Measurements from ENCODE around the gene GDI2. TPM values are rescaled to one million over a fixed set of nuclear protein-coding genes. Genes with fewer than 3 reads are reported as not detected.
"Not testable (repeated sequence)": the region's sequence is repeated elsewhere in the genome, so short reads cannot be mapped to it uniquely, and the experiment has no call there.

Gene GDI2
- total RNA-seq, 2 donors from 2014 or later, result 151 to 153 TPM

DNA sequence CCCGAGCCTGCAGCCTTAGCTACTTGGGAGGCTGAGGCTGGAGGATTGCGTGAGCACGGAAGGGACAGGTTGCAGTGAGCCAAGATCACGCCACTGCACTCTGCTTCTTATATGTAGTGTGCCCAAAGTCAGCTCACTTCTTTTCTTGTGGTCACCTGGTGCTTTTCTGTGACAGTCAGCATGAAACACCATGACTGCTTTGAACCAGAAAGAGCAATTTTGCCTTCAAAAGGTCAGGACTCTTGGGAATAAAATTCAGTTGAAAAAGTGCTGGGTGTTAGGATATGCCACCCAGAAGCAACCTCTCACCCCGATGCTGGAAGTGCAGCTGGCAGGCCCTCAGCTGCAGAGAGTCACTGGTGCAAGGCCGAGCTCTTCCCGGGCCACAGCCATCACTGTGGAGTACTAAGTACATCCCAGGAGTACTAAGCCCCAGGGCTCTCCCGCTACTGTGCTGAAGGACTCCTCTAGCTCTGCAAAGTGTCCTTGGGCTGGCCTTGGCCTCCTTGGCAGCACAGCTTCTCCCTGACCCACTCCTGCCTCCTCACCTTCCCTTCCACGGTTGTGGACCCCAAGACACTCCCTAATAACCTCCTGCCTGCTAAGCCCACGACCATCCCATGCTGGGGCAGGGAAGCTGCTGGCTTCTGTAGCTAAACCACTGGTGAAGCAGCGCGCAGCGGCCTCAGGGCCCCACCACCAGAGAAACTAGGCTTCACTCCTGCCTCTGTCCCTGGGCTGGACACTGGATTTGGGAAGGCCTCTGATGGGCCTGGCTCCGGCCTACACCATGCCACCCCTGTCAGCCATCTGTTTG is 17.6 kb upstream of the GDI2 start:
- intact Hi-C loops (cut with DNase I), result no loop called here
- no peak for DNase-seq (ENCODE audit: low spot score)

- no peak for DNase-seq (ENCODE audit: low spot score)
- intact Hi-C loops (cut with DNase I), result no loop called here
Measured at GRCh38 chr10:5829267-5829666, 16.0 kb upstream of the GDI2 start.

DNA sequence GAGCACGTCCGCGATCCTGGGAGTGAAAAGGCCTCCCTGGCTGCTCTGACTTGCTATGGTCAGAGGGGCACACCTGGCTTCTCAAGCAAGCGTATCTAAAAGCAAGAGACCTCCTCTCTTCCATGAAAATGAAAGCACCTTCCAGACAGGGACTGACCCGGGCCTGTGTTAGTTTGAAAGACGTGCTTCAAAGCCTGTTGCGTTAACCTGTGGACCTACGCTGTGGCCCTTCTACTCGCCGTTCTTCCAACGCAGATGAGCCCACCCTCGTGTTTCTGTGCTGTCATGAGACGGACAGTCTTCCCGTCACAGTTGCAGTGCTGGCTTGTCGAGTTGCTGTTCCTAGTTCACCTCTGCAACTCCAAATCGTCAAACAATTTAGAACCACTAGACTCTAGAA is 15.5 kb upstream of the GDI2 start:
- DNase-seq (ENCODE audit: low spot score), result no peak
- intact Hi-C loops (cut with DNase I), result no loop called here

- DNase-seq (ENCODE audit: low spot score), result no peak
- intact Hi-C loops (cut with DNase I), result no loop called here
Measured at GRCh38 chr10:5827841-5828240, 14.6 kb upstream of the GDI2 start.

DNA sequence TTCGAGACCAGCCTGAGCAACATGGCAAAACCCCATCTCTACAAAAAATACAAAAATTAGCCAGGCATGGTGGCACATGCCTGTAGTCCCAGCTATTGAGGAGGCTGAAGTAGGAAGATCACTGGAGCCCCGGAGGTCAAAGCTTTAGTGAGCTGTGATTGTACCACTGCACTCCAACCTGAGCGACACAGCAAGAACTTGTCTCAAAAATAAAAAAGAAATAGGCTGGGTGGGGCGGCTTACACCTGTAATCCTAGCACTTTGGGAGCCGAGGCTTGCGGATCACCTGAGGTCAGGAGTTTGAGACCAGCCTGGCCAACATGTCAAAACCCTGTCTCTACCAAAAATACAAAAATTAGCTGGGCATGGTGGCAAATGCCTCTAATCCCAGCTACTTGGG is 13.3 kb upstream of the GDI2 start:
- intact Hi-C loops (cut with DNase I), result not testable (repeated sequence)

GRCh38 chr10:5818894-5819293 is 5.7 kb upstream of the GDI2 start:
- intact Hi-C loops (cut with DNase I), result loop anchor here (5.0 to 10.0 kb wide), 2 partner anchors 53 to 56 kb away; no protein-coding TSS in a partner anchor
- DNase-seq (ENCODE audit: low spot score), result no peak

More for the DNA sequence above, 13.3 kb upstream of the GDI2 start:
- not testable (repeated sequence) for DNase-seq (ENCODE audit: low spot score)

- no peak for DNase-seq (ENCODE audit: low spot score)
- intact Hi-C loops (cut with DNase I), result loop anchor here (5.0 to 10.0 kb wide), 2 partner anchors 54 to 57 kb away; no protein-coding TSS in a partner anchor
Measured at GRCh38 chr10:5818048-5818331, 4.8 kb upstream of the GDI2 start.

DNA sequence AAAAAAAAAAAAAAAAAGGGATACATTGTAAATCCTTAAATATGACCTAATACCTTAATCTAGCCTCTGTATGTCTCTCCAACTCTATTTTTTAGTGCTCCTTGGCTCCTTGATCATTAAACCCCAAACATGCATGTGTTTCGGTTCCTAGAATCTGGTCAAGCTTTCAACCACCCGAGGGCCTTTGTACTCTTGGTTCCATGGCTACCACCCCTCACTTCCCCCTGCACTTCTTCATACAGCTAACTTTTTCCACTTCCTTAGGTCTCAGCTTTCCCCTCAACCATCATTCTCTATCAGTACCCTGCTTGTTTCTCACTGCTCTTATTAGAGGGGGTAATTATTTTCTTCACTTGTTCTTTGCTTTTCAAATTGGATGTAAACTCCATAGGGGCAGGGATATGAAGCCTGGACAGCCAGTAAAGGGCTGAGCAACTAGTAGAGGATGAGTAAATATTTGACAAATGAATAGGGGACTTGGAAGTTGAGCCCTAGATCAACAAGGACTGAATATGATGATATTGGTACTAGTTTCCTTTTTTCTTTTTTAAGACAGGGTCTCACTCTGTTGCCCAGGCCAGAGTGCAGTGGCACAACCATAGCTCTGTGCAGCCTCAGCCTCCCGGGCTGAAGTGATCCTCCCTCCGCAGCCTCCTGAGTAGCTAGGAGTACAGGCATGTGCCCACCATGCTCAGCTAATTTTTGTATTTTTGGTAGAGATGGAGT is 4.3 kb upstream of the GDI2 start:
- intact Hi-C loops (cut with DNase I), result loop anchor here (5.0 to 10.0 kb wide), 2 partner anchors 55 to 57 kb away; no protein-coding TSS in a partner anchor

GRCh38 chr10:5816170-5816569 is 2.9 kb upstream of the GDI2 start:
- intact Hi-C loops (cut with DNase I), result loop anchor here (5.0 to 10.0 kb wide), 2 partner anchors 56 to 59 kb away; no protein-coding TSS in a partner anchor
- no peak for DNase-seq (ENCODE audit: low spot score)

More for the DNA sequence above, 4.3 kb upstream of the GDI2 start:
- no peak for DNase-seq (ENCODE audit: low spot score)

- intact Hi-C loops (cut with DNase I), result loop anchor here (5.0 to 10.0 kb wide), 2 partner anchors 58 to 60 kb away; no protein-coding TSS in a partner anchor
- DNase-seq (ENCODE audit: low spot score), result no peak
Measured at GRCh38 chr10:5814110-5815107, 1.2 kb upstream of the GDI2 start.

DNA sequence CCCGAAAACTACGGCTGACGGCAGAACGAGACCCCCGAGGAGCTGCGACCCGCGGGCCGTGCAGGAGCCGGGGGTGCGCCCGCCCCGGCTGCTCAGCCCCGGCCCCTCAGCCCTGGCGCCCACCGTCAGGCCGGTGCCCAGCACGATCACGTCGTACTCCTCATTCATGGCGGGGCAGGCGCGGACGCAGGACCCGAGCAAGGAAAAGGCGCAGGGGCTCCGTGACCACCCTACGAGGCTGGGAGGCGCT is 218 bp downstream of the GDI2 start:
- no peak for DNase-seq (ENCODE audit: low spot score)
- intact Hi-C loops (cut with DNase I), result loop anchor here in 1 of 2 donors (10.0 kb wide), 1 partner anchor 62 kb away; no protein-coding TSS in a partner anchor

DNA sequence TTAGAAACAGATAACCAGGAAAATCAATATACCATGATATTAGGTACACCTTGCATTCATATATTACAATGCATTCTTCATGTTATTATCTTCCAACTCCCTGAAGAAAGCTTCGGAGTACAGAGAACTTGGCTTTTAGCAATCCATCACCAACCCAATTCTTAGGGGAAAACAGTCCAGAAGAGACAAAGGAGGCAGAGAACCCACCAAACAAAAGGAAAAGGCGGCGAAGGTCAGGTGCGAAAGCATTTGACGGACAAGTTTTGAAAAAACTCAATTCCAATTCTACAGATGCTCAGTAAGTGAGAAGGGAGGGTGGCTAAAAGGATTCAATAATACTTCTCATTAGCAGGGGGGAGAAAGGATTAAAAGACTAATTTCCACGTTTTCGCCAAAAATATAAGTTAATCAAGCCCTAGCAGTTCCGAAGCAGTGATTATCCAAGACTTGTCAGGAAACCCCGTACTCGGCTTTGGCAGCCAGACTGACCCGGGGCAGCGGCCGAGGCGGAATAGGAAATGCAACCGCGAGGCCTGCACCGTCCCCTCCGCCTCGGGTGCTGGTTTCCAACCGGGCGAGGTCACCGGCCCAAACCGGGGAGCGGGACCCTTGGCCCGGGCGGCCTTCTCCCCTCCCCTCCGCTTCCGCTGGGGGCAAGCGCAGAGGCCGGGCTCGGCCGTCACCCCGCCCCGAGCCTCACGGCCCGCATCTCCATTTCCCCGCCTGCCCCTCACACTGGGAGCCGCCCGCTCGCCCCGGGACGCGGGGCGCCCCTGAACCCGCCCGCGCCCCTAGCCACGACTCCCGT is 747 bp downstream of the GDI2 start:
- peak; percentile 87 for DNase-seq (ENCODE audit: low spot score)
- intact Hi-C loops (cut with DNase I), result loop anchor here in 1 of 2 donors (10.0 kb wide), 1 partner anchor 62 kb away; no protein-coding TSS in a partner anchor

- no peak for DNase-seq (ENCODE audit: low spot score)
- intact Hi-C loops (cut with DNase I), result loop anchor here in 1 of 2 donors (10.0 kb wide), 1 partner anchor 63 kb away; no protein-coding TSS in a partner anchor
Measured at GRCh38 chr10:5811387-5811821, 1.8 kb downstream of the GDI2 start.

- DNase-seq (ENCODE audit: low spot score), result no peak
- intact Hi-C loops (cut with DNase I), result loop anchor here in 1 of 2 donors (10.0 kb wide), 1 partner anchor 65 kb away; no protein-coding TSS in a partner anchor
Measured at GRCh38 chr10:5810225-5810624, 3.0 kb downstream of the GDI2 start.

- intact Hi-C loops (cut with DNase I), result loop anchor here in 1 of 2 donors (10.0 kb wide), 1 partner anchor 65 kb away; no protein-coding TSS in a partner anchor
- DNase-seq (ENCODE audit: low spot score), result no peak
Measured at GRCh38 chr10:5809527-5810154, 3.6 kb downstream of the GDI2 start.

DNA sequence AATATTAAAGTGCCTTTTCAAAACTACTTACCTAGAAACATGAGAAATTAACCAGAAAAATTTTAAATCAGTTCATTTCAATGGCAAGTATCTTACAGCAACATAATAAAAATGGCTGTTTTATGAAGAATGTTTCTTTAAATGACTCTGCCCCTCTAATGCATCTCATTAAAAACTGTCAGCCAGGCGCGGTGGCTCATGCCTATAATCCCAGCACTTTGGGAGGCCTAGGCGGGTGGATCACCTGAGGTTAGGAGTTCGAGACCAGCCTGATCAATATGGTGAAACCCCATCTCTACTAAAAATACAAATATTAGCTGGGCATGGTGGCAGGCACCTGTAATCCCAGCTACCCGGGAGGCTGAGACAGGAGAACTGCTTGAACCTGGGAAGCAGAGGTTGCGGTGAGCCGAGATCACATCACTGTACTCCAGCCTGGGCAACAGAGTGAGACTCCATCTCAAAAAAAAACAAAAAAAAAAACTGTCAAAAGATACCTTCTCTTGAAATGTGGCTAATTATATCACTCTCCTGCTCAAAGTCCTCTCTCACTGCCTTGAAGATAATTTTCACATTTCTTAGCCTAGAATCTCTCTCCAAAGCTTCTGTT is 4.3 kb downstream of the GDI2 start:
- intact Hi-C loops (cut with DNase I); DNase-seq (ENCODE audit: low spot score): not testable (repeated sequence)

DNA sequence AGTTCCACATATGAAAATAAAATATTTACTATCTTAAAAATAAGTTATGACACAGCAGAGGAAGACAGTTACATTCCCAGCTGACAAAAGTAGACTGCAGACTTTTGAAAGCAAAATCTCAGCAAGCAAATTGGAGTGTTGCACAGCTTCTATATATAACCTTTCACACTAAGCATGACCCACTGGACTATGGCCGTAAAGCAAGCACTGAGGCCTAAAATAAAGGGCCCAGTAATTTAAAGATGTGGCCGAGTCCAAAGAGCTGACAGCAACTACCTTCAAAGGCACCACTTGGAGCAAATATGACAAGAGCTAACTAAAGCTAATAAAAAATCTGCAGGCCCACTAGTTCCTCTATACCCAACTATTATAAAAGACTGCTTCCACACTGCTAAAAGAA is 6.5 kb downstream of the GDI2 start:
- intact Hi-C loops (cut with DNase I), result no loop called here
- no peak for DNase-seq (ENCODE audit: low spot score)

All from posterior vena cava (tissue), 2 donors.